ENCODE data around the gene TEAD3.
A peak's percentile ranks its signal among the peaks of the same experiment; 100 is the strongest.

TEAD3 gene

DNA sequence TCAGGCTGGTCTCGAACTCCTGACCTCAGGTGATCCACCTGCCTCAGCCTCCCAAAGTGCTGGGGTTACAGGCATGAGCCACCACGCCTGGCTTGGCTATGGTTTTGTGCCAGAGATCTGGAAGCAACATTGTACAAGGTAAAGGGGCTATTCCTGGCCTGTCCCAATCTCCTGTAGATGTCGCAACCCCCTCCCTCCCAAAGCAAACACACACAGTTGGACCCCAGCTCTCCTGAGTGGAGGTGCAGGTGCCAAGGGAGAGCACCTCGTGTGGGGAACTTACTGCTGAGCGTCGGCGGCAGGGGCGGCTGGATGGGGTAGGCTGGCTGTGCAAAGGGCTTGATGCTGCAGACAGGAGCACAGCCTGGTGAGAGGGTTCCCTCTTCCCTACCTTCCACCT lies 19.9 kb downstream of the TEAD3 start:
- H3K27me3 ChIP-seq (ENCODE audit: control insufficient read depth, insufficient read depth, low read length), result no peaks in the 10 kb centered on the region
- no peak overlapping the region for H3K27ac ChIP-seq (ENCODE audit: low read depth, low read length)
- peaks cover 25% of the 10 kb centered on the region for H3K36me3 ChIP-seq (ENCODE audit: control insufficient read depth, insufficient read depth, low read length)
- no peak overlapping the region for H3K4me3 ChIP-seq (ENCODE audit: low read length)
- no peak overlapping the region for H3K9ac ChIP-seq (ENCODE audit: low read length)
- H3K4me1 ChIP-seq (ENCODE audit: control insufficient read depth, insufficient read depth, low read length), result no peaks in the 10 kb centered on the region

DNA sequence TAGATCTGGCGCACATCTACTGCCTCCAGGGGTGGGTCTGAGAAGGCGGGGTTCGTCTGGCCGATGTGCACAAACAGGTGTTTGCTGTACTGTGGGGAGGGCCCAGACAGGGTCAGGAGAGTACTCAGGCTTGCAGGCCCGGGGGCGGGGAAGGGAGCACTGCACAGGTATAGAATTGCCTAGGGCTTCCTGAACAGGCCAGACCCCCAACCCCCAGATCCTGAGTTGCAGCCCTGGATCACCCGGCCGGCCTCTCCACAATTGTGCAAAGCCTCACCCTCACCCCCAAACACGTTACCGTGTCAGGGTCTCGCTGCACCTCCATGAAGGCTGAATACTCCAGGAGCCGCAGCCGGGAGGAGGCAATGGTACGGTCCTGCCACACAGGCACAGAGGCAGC lies 20.9 kb downstream of the TEAD3 start:
- peaks cover 25% of the 10 kb centered on the region for H3K36me3 ChIP-seq (ENCODE audit: control insufficient read depth, insufficient read depth, low read length)
- no peaks in the 10 kb centered on the region for H3K4me1 ChIP-seq (ENCODE audit: control insufficient read depth, insufficient read depth, low read length)
- H3K9ac ChIP-seq (ENCODE audit: low read length), result no peak overlapping the region
- H3K27me3 ChIP-seq (ENCODE audit: control insufficient read depth, insufficient read depth, low read length), result no peaks in the 10 kb centered on the region
- H3K27ac ChIP-seq (ENCODE audit: low read depth, low read length), result no peak overlapping the region
- H3K4me3 ChIP-seq (ENCODE audit: low read length), result no peak overlapping the region

DNA sequence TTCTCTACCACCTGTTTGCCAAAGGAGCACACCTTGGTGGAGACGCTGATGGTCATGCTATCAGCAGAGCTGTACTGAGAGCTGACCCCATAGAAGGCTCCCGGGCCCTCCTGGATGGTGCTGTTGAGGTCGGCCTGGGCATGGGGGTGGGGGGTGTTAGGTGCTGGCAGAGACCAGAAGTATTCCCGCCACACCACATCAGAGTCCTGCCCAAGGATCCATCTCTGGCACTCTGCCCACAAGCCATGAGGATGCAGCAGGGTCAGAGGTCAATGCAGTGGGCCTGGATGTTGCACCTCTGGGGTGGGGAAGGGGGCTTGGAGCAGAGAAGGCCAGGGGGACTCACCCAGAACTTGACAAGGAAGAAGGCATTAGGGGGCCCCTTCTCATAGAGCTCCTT lies 21.3 kb downstream of the TEAD3 start:
- H3K27me3 ChIP-seq (ENCODE audit: control insufficient read depth, insufficient read depth, low read length), result no peaks in the 10 kb centered on the region
- no peaks in the 10 kb centered on the region for H3K4me1 ChIP-seq (ENCODE audit: control insufficient read depth, insufficient read depth, low read length)
- no peak overlapping the region for H3K27ac ChIP-seq (ENCODE audit: low read depth, low read length)
- peaks cover 24% of the 10 kb centered on the region for H3K36me3 ChIP-seq (ENCODE audit: control insufficient read depth, insufficient read depth, low read length)
- no peak overlapping the region for H3K4me3 ChIP-seq (ENCODE audit: low read length)
- H3K9ac ChIP-seq (ENCODE audit: low read length), result no peak overlapping the region

- no peak overlapping the region for H3K4me3 ChIP-seq (ENCODE audit: low read length)
- no peaks in the 10 kb centered on the region for H3K4me1 ChIP-seq (ENCODE audit: control insufficient read depth, insufficient read depth, low read length)
- H3K36me3 ChIP-seq (ENCODE audit: control insufficient read depth, insufficient read depth, low read length), result peaks cover 21% of the 10 kb centered on the region
- H3K27ac ChIP-seq (ENCODE audit: low read depth, low read length), result no peak overlapping the region
- no peaks in the 10 kb centered on the region for H3K27me3 ChIP-seq (ENCODE audit: control insufficient read depth, insufficient read depth, low read length)
- no peak overlapping the region for H3K9ac ChIP-seq (ENCODE audit: low read length)
Measured at GRCh38 chr6:35474942-35475570, 21.8 kb downstream of the TEAD3 start.

- peaks cover 23% of the 10 kb centered on the region for H3K36me3 ChIP-seq (ENCODE audit: control insufficient read depth, insufficient read depth, low read length)
- H3K4me1 ChIP-seq (ENCODE audit: control insufficient read depth, insufficient read depth, low read length), result peaks cover 4% of the 10 kb centered on the region
- H3K27me3 ChIP-seq (ENCODE audit: control insufficient read depth, insufficient read depth, low read length), result no peaks in the 10 kb centered on the region
- no peak overlapping the region for H3K4me3 ChIP-seq (ENCODE audit: low read length)
- H3K27ac ChIP-seq (ENCODE audit: low read depth, low read length), result no peak overlapping the region
- H3K9ac ChIP-seq (ENCODE audit: low read length), result no peak overlapping the region
Measured at GRCh38 chr6:35474131-35474941, 22.5 kb downstream of the TEAD3 start.

DNA sequence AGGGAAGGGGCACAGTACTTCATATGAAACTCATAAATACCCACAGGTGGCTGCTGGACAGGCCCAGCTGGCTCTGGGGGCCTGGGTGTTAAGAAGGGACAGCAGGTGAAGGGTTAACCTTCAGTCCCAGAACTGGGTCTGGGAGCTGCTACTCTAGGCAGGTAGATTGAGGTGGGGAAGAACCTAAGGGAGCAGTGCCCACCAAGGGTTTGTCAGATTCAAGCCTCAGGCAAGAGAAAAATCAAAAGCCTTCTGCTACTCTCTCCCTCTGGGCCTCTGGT lies 23.1 kb downstream of the TEAD3 start:
- Histone ChIP-seq H3K36me3 (ENCODE audit: control insufficient read depth, insufficient read depth, low read length) (peaks cover 20% of the 10 kb centered on the region), H3K4me1 (ENCODE audit: control insufficient read depth, insufficient read depth, low read length) (peaks cover 4% of the 10 kb centered on the region), H3K27me3 (ENCODE audit: control insufficient read depth, insufficient read depth, low read length) (no peaks in the 10 kb centered on the region), H3K27ac (ENCODE audit: low read depth, low read length) (no peak overlapping the region), H3K9ac (ENCODE audit: low read length) (no peak overlapping the region), H3K4me3 (ENCODE audit: low read length) (no peak overlapping the region)

- Histone ChIP-seq H3K27me3 (ENCODE audit: control insufficient read depth, insufficient read depth, low read length) (no peaks in the 10 kb centered on the region), H3K9ac (ENCODE audit: low read length) (no peak overlapping the region), H3K4me1 (ENCODE audit: control insufficient read depth, insufficient read depth, low read length) (peaks cover 4% of the 10 kb centered on the region), H3K27ac (ENCODE audit: low read depth, low read length) (no peak overlapping the region), H3K4me3 (ENCODE audit: low read length) (no peak overlapping the region), H3K36me3 (ENCODE audit: control insufficient read depth, insufficient read depth, low read length) (peaks cover 17% of the 10 kb centered on the region)
Measured at GRCh38 chr6:35473075-35473849, 23.6 kb downstream of the TEAD3 start.

- H3K4me1 ChIP-seq (ENCODE audit: control insufficient read depth, insufficient read depth, low read length), result peaks cover 4% of the 10 kb centered on the region
- H3K9ac ChIP-seq (ENCODE audit: low read length), result peak overlapping the region; percentile 2
- peak overlapping the region; percentile 51 for H3K27ac ChIP-seq (ENCODE audit: low read depth, low read length)
- peaks cover 17% of the 10 kb centered on the region for H3K36me3 ChIP-seq (ENCODE audit: control insufficient read depth, insufficient read depth, low read length)
- no peak overlapping the region for H3K4me3 ChIP-seq (ENCODE audit: low read length)
- no peaks in the 10 kb centered on the region for H3K27me3 ChIP-seq (ENCODE audit: control insufficient read depth, insufficient read depth, low read length)
Measured at GRCh38 chr6:35471836-35472345, 25.0 kb downstream of the TEAD3 start.

- Histone ChIP-seq H3K27ac (ENCODE audit: low read depth, low read length) (peak overlapping the region; percentile 92), H3K36me3 (ENCODE audit: control insufficient read depth, insufficient read depth, low read length) (peaks cover 17% of the 10 kb centered on the region), H3K4me3 (ENCODE audit: low read length) (peak overlapping the region; percentile 53), H3K27me3 (ENCODE audit: control insufficient read depth, insufficient read depth, low read length) (no peaks in the 10 kb centered on the region), H3K4me1 (ENCODE audit: control insufficient read depth, insufficient read depth, low read length) (peaks cover 4% of the 10 kb centered on the region), H3K9ac (ENCODE audit: low read length) (peak overlapping the region; percentile 14)
Measured at GRCh38 chr6:35470663-35471120, 26.2 kb downstream of the TEAD3 start.

- Histone ChIP-seq H3K36me3 (ENCODE audit: control insufficient read depth, insufficient read depth, low read length) (peaks cover 16% of the 10 kb centered on the region), H3K4me1 (ENCODE audit: control insufficient read depth, insufficient read depth, low read length) (peaks cover 4% of the 10 kb centered on the region), H3K9ac (ENCODE audit: low read length) (peak overlapping the region; percentile 42), H3K27me3 (ENCODE audit: control insufficient read depth, insufficient read depth, low read length) (no peaks in the 10 kb centered on the region), H3K4me3 (ENCODE audit: low read length) (peak overlapping the region; percentile 53), H3K27ac (ENCODE audit: low read depth, low read length) (peak overlapping the region; percentile 92)
Measured at GRCh38 chr6:35469751-35470662, 26.9 kb downstream of the TEAD3 start.

DNA sequence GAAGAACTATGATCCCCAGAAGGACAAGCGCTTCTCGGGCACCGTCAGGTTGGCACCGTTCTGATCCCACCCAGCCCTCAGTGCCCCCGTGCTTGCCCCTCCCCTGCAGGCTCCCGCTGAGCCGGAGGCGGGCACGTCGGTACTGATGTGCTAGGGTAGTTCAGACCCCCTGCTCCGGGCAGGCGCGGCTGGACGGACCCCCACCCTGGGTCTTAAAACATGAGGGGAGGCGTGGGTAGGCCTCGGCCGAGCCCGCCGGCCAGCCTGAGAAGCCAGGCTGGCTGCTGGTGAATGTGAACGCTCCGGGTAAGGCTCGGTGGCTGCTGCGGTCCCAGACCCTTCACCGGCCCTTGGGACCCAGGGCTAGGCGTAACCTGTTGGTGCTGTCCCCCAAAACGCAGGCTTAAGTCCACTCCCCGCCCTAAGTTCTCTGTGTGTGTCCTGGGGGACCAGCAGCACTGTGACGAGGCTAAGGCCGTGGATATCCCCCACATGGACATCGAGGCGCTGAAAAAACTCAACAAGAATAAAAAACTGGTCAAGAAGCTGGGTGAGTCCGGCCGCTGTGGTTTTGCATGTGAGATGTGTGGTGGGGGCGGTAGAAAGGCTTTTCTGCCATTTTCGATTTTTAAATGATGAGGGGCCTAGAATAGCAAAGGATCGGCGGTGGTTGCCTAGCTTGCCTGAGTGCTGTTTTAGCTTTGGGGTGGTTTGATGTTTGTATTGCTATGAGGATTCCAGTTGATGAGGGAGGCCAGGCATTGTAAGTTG lies 27.7 kb downstream of the TEAD3 start:
- H3K4me1 ChIP-seq (ENCODE audit: control insufficient read depth, insufficient read depth, low read length), result peaks cover 4% of the 10 kb centered on the region
- H3K27me3 ChIP-seq (ENCODE audit: control insufficient read depth, insufficient read depth, low read length), result no peaks in the 10 kb centered on the region
- peak overlapping the region; percentile 53 for H3K4me3 ChIP-seq (ENCODE audit: low read length)
- H3K36me3 ChIP-seq (ENCODE audit: control insufficient read depth, insufficient read depth, low read length), result peaks cover 8% of the 10 kb centered on the region
- peak overlapping the region; percentile 92 for H3K9ac ChIP-seq (ENCODE audit: low read length)
- H3K27ac ChIP-seq (ENCODE audit: low read depth, low read length), result peak overlapping the region; percentile 92
